PC-3 (cell line): Measurements from ENCODE around the gene TRNP1. TPM values are rescaled to one million over a fixed set of nuclear protein-coding genes. Genes with fewer than 3 reads are reported as not detected.

Experiments
- ATAC-seq: fragments of 200-7000 bp; cut with Tn5 transposase; 2 replicates; pipeline ENCODE4 v1.9.1; 2020; ENCODE audit warnings: mild to moderate bottlenecking, moderate library complexity
- BruUV-seq: library from RNA; stranded (reverse); fragments of 400-500 nt; replicated peaks from 2 replicates; lab custom pipeline; 2021; lab: Mats Ljungman, UMichigan
- CTCF ChIA-PET: fragments of 300-600 bp; sonication (Branson Sonifier 250); formaldehyde crosslinking; loops from one replicate; lab custom pipeline; 2022; ENCODE audit warnings: antibody characterized with exemption; lab: Charles Lee
- POLR2A ChIA-PET: fragments of 300-600 bp; sonication (Branson Sonifier 250); formaldehyde crosslinking; loops from one replicate; lab custom pipeline; 2022; ENCODE audit warnings: antibody characterized with exemption; ENCODE audit not compliant: unreplicated experiment; lab: Charles Lee
- DNase-seq: peaks from one replicate; pipeline ENCODE4 v3.0.0-alpha.2; 2015
- H2AFZ ChIP-seq: fragments of 300-600 bp; sonication (generic); 2 replicates; pipeline ENCODE4 v1.6.0; 2016; ENCODE audit warnings: antibody characterized with exemption, low read length
- H3F3A ChIP-seq: fragments of 300-600 bp; sonication (generic); one replicate; pipeline ENCODE4 v1.6.0; 2017; ENCODE audit warnings: antibody characterized with exemption, low read length, control low read depth, mild to moderate bottlenecking; ENCODE audit not compliant: unreplicated experiment
- H3K27ac ChIP-seq: fragments of 300-600 bp; sonication (generic); 2 replicates; pipeline ENCODE4 v1.5.1; 2016; ENCODE audit warnings: mild to moderate bottlenecking, low read length
- H3K27me3 ChIP-seq: fragments of 300-600 bp; sonication (generic); 2 replicates; pipeline ENCODE4 v1.6.1; 2016; ENCODE audit warnings: low read length, mixed read lengths
- H3K36me3 ChIP-seq: fragments of 300-600 bp; sonication (generic); 2 replicates; pipeline ENCODE4 v1.6.1; 2016; ENCODE audit warnings: low read depth, mixed run types, low read length, mixed read lengths
- H3K4me1 ChIP-seq: fragments of 300-600 bp; sonication (generic); 2 replicates; pipeline ENCODE4 v1.5.1; 2016; ENCODE audit warnings: low read length; ENCODE audit not compliant: insufficient read depth
- H3K4me2 ChIP-seq: fragments of 300-600 bp; sonication (generic); 2 replicates; pipeline ENCODE4 v1.6.0; 2016; ENCODE audit warnings: low read length
- H3K4me3 ChIP-seq: fragments of 300-600 bp; sonication (generic); 2 replicates; pipeline ENCODE4 v1.5.1; 2016; ENCODE audit warnings: mild to moderate bottlenecking, low read length, mixed read lengths
- H3K79me2 ChIP-seq: fragments of 300-600 bp; sonication (generic); 2 replicates; pipeline ENCODE4 v1.6.1; 2017; ENCODE audit warnings: low read length, mixed read lengths
- H3K9ac ChIP-seq: fragments of 300-600 bp; sonication (generic); 2 replicates; pipeline ENCODE4 v1.6.0; 2016; ENCODE audit warnings: mild to moderate bottlenecking, low read length
- H3K9me2 ChIP-seq: fragments of 300-600 bp; sonication (generic); replicated peaks from 2 replicates; pipeline ENCODE4 v1.6.1; 2016; ENCODE audit warnings: mixed run types, low read length, mixed read lengths
- H3K9me3 ChIP-seq: fragments of 300-600 bp; sonication (generic); 2 replicates; pipeline ENCODE4 v1.6.1; 2016; ENCODE audit warnings: low read length, mixed read lengths
- H4K20me1 ChIP-seq: fragments of 300-600 bp; sonication (generic); 2 replicates; pipeline ENCODE4 v1.6.1; 2016; ENCODE audit warnings: low read length, mixed read lengths
- CTCF ChIP-seq: fragments of 300-600 bp; sonication (generic); conservative IDR thresholded peaks from 2 replicates; pipeline ENCODE4 v1.5.1; 2017; ENCODE audit warnings: antibody characterized with exemption, low read depth, mild to moderate bottlenecking, low read length
- EZH2 ChIP-seq: fragments of 300-600 bp; sonication (generic); IDR thresholded peaks from one replicate; pipeline ENCODE4 v1.6.1; 2017; ENCODE audit warnings: antibody characterized with exemption, mild to moderate bottlenecking, low read length; ENCODE audit not compliant: unreplicated experiment
- EZH2phosphoT487 ChIP-seq: fragments of 300-600 bp; sonication (generic); IDR thresholded peaks from 2 replicates; pipeline ENCODE4 v1.6.1; 2018; ENCODE audit warnings: mild to moderate bottlenecking, antibody characterized with exemption, low read length, borderline replicate concordance
- intact Hi-C: fragments of 100-400 bp; cut with micrococcal nuclease; formaldehyde crosslinking; loops from 2 replicates; pipeline ENCODE4 v1.9.0; 2023
- total RNA-seq: library from RNA; depleted of rRNA; stranded (reverse); fragments of >200 nt; gene quantifications from 2 replicates; pipeline ENCODE4 v1.2.3, GENCODE V29; 2014

The TRNP1 gene
- total RNA-seq, 1 experiment from 2014 or later: 108 TPM

GRCh38 chr1:27003745-27004470, 10.4 kb downstream of the TRNP1 start:
- Histone ChIP-seq H4K20me1 (no peaks in the 10 kb centered on the region), H3F3A (no peaks in the 10 kb centered on the region), H3K36me3 (0 out of 2 replicates have a peak, but pooled peaks cover 4% of the 10 kb centered on the region), H3K4me1 (peaks cover 62% of the 10 kb centered on the region), H3K9ac (no peak overlapping the region), H3K4me3 (no peak overlapping the region), H3K79me2 (peaks cover 8% of the 10 kb centered on the region), H2AFZ (no peak overlapping the region), H3K9me3 (no peaks in the 10 kb centered on the region), H3K27me3 (no peaks in the 10 kb centered on the region), H3K4me2 (no peak overlapping the region), H3K27ac (no peak overlapping the region), H3K9me2 (no peaks in the 10 kb centered on the region)
- CTCF ChIA-PET: no interaction called here
- DNase-seq (no peak), ATAC-seq (no peak)
- BruUV-seq: no TSS peak
- TF ChIP-seq EZH2phosphoT487 (no peak), EZH2 (no peak), CTCF (no peak)
- POLR2A ChIA-PET: interaction anchor here (0.7 kb wide), 1 partner anchor 42 kb away, joined by 3 read pairs; no protein-coding TSS in a partner anchor
- intact Hi-C loops: no loop called here

- TF ChIP-seq EZH2phosphoT487 (no peak), CTCF (no peak), EZH2 (no peak)
- Histone ChIP-seq H3K9me3 (no peaks in the 10 kb centered on the region), H3K27ac (no peak overlapping the region), H3K9ac (no peak overlapping the region), H4K20me1 (no peaks in the 10 kb centered on the region), H3K36me3 (0 out of 2 replicates have a peak, but pooled peaks cover 4% of the 10 kb centered on the region), H3K4me2 (no peak overlapping the region), H3K79me2 (peaks cover 8% of the 10 kb centered on the region), H2AFZ (no peak overlapping the region), H3F3A (no peaks in the 10 kb centered on the region), H3K4me3 (no peak overlapping the region), H3K4me1 (peaks cover 62% of the 10 kb centered on the region), H3K27me3 (no peaks in the 10 kb centered on the region), H3K9me2 (no peaks in the 10 kb centered on the region)
- no TSS peak for BruUV-seq
- intact Hi-C loops: no loop called here
- ChIA-PET CTCF (no interaction called here), POLR2A (no interaction called here)
- ATAC-seq (peak; percentile 2; the same call in 1 of the 2 replicates), DNase-seq (no peak)
These were observed 11.1 kb downstream of the TRNP1 start for GRCh38 chr1:27004471-27005165.

GRCh38 chr1:27005166-27005530, 11.7 kb downstream of the TRNP1 start:
- no peak overlapping the region for H3K9ac ChIP-seq
- ATAC-seq (no peak), DNase-seq (no peak)
- CTCF ChIA-PET: no interaction called here
- POLR2A ChIA-PET: no interaction called here
- H3K4me3 ChIP-seq: no peak overlapping the region
- intact Hi-C loops: no loop called here
- no peaks in the 10 kb centered on the region for H3K9me2 ChIP-seq
- peaks cover 5% of the 10 kb centered on the region; the same call in 1 of the 2 replicates for H3K79me2 ChIP-seq
- no peaks in the 10 kb centered on the region for H4K20me1 ChIP-seq
- BruUV-seq: no TSS peak
- no peak overlapping the region for H3K4me2 ChIP-seq
- H3K36me3 ChIP-seq: 0 out of 2 replicates have a peak, but pooled peaks cover 4% of the 10 kb centered on the region
- no peak overlapping the region for H3K27ac ChIP-seq
- H3F3A ChIP-seq: no peaks in the 10 kb centered on the region
- H3K9me3 ChIP-seq: no peaks in the 10 kb centered on the region
- peaks cover 62% of the 10 kb centered on the region for H3K4me1 ChIP-seq
- H3K27me3 ChIP-seq: no peaks in the 10 kb centered on the region
- TF ChIP-seq EZH2: no peak
- TF ChIP-seq EZH2phosphoT487: no peak
- no peak for TF ChIP-seq CTCF
- no peak overlapping the region for H2AFZ ChIP-seq
